Epidermal melanocyte (primary cell): Measurements from ENCODE around the gene SHC2.

Source experiments
- DNase-seq: peaks from one replicate; pipeline ENCODE4 v3.0.0; 2011; ENCODE audit warnings: low spot score; ENCODE audit not compliant: insufficient read length

Gene SHC2

GRCh38 chr19:375395-376110 lies 85.3 kb downstream of the SHC2 start:
- no peak for DNase-seq

- DNase-seq: no peak
Observed at GRCh38 chr19:374886-375235, 86.0 kb downstream of the SHC2 start.

GRCh38 chr19:374183-374885 lies 86.5 kb downstream of the SHC2 start:
- no peak for DNase-seq

DNA sequence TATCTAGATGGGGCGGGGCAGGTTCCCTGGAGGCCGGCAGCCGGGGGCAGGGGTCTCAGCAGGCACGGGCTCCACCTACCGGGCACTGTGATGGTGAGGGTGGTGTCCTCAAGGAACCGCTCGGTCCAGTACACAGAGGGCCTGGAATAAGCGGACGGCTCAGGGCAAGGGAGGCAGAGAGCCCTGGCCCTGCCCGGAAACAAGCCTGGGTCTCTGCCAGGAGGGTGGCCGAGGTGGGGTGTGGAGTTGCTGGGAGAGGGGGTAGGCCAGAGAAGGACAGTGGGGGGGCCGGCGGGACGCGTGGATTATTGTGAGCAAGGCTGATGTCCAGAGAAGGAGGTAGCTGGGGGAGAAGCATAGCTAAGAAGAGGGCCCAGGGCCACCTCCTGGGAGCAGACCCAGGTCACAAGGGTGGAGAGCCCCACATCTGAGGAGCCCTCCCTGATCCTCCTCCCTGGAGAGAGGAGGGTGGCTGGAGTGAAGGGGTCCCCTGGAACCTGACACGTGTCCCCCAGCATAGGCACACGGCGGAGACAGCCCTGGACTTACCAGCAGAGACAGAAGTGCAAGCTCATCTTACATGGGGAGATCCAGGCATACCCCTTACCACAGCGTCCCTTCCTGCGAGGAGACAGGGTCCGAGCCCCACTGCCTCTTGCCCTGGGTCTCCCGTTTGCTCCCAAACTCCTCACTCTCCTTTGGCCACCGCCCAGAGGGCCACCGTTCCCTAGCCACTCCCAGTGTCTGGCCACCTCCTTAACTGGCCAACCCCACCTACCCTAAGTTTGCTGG lies 87.2 kb downstream of the SHC2 start:
- DNase-seq: no peak

GRCh38 chr19:372306-372890 lies 88.4 kb downstream of the SHC2 start:
- DNase-seq: peak; percentile 92

GRCh38 chr19:371501-372168 lies 89.2 kb downstream of the SHC2 start:
- DNase-seq: no peak

GRCh38 chr19:370641-371330 lies 90.0 kb downstream of the SHC2 start:
- DNase-seq: no peak

DNA sequence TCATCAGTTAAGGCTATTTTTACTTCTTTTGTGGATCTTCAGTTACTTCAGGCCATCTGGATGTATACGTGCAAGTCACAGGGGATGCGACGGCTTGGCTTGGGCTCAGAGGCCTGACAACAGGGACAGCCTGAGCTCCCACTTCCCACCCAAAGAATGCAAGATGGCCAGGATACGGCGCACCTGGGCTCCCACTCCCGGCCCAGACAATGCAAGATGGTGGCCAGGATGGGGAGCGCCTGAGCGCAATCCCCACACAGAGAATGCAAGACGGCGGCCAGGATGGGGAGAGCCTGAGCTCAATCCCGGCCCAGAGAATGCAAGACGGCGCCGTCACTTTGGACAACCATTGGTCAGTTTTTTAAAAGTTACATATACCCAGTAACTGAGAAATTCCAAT lies 91.0 kb downstream of the SHC2 start:
- no peak for DNase-seq

DNA sequence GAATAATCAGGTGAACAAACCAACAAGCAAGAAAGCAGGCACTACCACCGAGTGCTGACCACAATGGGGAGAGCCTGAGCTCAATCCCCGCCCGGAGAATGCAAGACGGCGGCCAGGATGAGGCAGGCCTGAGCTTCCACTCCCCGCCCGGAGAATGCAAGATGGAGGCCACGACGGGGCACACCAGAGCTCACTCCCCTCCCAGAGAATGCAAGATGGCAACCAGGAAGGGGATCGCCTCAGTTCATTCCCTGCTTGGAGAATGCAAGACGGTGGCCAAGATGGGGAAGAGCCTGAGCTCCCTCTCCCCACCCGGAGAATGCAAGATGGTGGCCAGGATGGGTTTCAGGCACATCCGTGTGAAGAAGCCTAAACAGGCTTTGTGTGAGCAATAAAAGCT lies 91.6 kb downstream of the SHC2 start:
- no peak for DNase-seq

DNA sequence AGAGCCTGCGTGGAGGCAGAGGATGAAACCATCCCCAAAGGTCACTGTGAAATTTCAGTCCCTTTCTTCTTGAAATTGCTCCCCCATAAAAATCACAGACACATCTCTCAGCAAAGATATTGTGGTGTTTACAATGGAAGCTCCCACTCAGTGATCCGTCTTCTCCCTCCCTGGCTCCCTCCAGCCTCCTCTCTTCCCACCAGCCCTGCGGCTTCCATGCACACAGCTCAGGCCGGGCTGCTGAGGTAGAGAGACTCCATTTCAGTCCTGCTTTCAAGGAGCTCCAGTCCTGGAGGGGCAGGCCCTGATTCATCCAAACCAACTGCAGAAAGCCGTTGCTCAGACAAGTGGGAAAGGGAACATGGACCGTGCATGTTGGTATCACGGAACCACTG lies 92.2 kb downstream of the SHC2 start:
- DNase-seq: no peak

GRCh38 chr19:367963-368629 lies 92.7 kb downstream of the SHC2 start:
- DNase-seq: no peak

- no peak for DNase-seq
Observed at GRCh38 chr19:367561-367960, 93.3 kb downstream of the SHC2 start.

- no peak for DNase-seq
Observed at GRCh38 chr19:366951-367350, 93.9 kb downstream of the SHC2 start.
